SW 1271 (cell line): ENCODE data around the gene PATE1.
A peak's percentile ranks its signal among the peaks of the same experiment; 100 is the strongest.
"Not testable (repeated sequence)": the region's sequence is repeated elsewhere in the genome, so short reads cannot be mapped to it uniquely, and the experiment has no call there.

ENCODE experiments used
- DNase-seq, 2 experiments: peaks; one replicate each; lab custom pipeline; 2025; lab: John Stamatoyannopoulos, UW

Gene PATE1

DNA sequence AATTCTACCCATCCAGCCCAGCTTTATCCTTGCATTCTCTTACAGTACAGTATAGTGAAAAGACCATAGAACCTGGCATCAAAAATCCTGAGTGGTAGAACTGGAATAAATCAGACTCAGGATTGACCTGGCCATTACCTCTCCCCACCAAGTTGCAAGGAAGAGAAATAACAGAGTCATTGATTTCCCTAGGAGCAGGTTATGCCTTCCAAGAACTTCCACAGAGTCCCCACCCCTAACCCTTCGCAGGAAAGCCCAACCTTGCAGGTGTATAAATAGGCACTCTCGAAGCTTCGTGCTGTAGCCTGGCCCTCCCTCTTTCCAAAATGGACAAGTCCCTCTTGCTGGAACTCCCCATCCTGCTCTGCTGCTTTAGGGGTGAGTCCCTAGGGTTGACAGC is at the start of gene PATE1:
TSS of gene PATE1 (plus strand) at position 301 of the 400 bp plus-strand sequence. CDS start at position 327, 26 bp downstream.
- DNase-seq = no peak

GRCh38 chr11:125701018-125701610 is 45.0 kb upstream of the PATE1 start:
- no peak for DNase-seq

GRCh38 chr11:125701858-125702621 is 44.0 kb upstream of the PATE1 start:
- no peak for DNase-seq

GRCh38 chr11:125704686-125705085 is 41.4 kb upstream of the PATE1 start:
- DNase-seq = not testable (repeated sequence)

DNA sequence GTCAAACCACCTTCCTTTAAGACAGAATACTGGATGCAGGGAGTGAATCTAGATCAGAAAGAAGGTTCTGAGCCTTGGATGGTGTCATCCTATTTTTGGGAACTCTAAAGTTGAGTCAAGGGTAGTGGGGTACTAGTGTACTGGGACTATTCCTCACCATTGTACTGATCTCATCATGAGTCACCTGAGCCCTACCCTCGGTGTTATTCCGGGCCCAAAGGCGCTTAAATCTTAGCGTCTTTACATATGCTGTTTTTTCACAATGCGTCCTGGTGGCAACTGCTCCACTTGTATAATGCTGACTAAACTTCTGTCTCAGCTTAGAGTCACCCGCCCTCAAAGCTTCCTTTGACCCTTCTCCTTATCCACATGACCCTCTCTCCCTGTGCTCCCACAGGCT is 25.3 kb upstream of the PATE1 start:
- DNase-seq = no peak

- DNase-seq = peak in 1 of 2 experiments; percentile 3
Observed at GRCh38 chr11:125724125-125724524, 22.0 kb upstream of the PATE1 start.

DNA sequence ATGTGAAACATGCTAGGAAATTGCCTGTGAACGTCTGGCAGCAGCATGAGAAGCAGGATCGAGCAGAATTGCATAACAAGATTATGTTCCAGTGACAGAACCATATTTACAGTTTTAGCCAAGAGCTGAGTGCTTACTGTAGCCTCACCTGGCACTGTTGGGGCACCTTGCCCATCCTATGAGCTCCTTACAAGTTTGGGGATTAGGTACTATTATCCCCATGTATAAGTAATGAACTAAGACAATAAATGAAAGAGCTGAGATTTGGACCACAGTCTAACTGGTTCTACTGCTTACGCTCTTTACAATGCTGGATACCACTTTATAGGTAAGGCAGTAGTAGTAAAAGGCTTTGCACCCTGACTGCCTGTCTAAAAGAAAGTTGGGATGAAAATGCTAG is 17.1 kb upstream of the PATE1 start:
- DNase-seq = no peak

DNA sequence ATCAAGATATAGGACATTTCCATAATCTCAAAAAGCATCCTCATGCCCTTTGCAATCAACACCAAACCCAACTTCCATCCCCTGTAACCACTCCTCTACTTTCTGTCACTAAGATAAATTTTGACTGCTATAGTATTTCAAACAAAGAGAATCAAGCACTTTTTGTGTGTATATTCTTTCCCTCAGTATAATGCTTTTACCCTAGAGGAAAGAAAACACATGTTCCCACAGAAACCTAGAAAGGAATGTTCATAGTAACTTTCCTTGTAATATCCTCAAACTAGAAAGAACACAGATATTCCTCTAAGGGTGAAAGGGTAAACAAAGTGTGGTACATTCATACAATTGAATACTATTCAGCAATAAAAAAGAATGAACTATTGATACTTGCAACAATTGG is 5.5 kb upstream of the PATE1 start:
- no peak for DNase-seq

- DNase-seq = no peak
Observed at GRCh38 chr11:125743681-125744080, 2.4 kb upstream of the PATE1 start.

DNA sequence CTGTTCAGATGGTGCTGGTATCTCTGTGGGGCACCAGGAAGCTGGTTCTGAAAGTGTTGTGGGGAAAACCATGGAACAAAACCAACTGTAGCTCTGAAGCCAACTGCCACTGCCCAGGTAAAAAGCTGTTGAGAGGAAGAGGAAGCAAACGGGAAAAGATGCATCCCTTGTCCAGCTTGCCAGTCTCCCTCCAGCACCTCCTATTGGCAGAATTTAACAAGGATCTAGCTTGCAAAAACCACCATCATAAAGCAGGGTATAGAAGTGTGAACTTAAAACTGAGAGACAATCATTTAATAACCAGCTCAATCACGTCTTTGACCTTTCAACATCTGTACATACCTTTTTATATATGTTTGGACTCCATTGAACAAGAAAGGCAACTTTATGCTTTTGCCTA is 4.5 kb downstream of the PATE1 start:
- no peak for DNase-seq

GRCh38 chr11:125756050-125756449 is 10.0 kb downstream of the PATE1 start:
- DNase-seq = no peak

- no peak for DNase-seq
Observed at GRCh38 chr11:125762445-125762844, 16.4 kb downstream of the PATE1 start.

DNA sequence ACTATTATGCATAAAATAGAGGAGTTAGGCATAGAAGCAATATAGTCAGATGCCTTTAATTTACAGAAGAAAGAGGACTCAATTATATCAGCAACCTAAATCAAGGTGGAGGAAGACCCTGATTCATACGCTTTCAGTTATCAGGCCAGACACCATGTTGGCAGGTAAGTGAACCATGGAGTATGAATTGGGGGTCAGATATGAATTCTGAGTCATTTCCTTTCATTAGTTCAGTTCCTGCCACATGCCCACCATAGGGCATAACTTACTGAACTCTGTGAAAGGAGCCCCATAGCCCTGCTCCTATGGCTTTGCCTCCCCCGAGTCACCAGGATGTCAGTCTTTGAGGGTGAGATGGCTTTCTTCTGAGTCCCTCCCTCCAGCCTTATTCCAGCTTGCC is 17.4 kb downstream of the PATE1 start:
- no peak for DNase-seq

DNA sequence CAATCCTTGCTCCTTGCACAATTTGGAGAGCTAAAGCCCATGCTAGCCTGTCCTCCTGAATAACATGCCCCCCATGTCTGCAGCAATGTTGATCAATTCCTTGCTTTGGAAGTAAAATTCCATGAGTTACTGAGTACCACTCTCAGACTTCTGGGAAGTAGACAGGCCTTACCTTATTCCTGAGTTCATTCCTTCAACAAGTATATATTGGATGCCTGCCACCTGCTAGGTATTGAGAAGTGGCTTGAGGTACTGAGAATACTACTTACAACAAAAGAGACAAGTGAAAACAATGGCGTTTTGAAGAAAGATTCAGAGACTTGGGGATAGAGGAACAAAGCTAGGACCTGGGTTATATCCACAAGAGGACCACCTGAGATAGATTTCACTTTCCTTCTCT is 20.2 kb downstream of the PATE1 start:
- DNase-seq = no peak

DNA sequence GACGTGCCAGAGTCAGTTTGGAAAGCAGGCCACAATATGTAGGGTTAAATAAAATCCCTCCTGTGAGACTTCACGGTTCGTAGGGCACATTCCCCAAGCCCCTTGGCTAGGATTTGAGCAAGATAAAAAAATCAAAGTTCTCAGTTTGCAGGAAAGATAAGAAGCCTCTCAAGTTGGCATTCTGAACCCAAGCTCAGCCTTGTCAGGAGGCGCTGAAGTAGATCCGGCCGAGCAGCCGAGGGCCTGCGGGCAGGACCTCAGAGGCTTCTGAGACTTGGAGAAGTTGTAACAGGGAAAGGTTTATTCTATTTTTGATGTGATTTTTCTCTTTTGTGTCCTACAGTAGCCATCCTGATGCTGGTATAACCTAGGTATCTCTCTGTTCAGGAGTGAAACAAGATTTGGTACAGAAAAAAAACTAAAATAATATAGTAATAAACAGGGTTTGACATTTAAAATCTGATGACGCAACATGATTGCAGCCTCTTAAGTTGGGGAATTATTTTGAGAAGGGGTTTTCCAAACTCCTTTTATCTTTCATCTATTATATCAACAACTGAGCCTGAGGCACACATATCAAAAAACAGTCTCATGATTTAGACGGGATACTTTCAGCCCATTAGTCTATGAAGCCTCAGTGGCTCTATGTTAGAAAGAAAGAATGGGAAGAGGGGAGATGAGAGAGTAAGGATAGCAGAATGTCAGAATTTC is 22.4 kb downstream of the PATE1 start:
- DNase-seq = no peak

DNA sequence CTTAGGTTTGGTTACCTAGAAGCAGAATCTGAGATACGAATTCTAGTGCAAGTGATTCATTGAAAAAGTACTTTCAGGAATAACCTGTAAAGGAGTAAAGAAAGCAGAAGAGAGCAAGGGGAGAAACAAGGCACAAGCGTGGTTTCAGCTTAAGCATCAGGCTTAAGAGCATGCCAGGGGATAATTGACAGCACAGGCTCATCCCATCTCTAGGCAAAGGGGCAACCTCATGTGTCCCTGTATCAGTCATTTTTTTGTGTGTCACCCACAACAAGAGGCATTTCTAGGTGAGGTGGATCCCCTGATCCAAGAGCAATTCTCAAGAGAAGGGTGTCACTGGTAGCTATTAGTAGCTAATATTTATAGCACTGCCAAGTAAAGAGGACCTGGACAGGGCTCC is 24.5 kb downstream of the PATE1 start:
- DNase-seq = no peak

GRCh38 chr11:125772834-125773505 is 26.9 kb downstream of the PATE1 start:
- DNase-seq = no peak

GRCh38 chr11:125773516-125773915 is 27.4 kb downstream of the PATE1 start:
- DNase-seq = no peak

DNA sequence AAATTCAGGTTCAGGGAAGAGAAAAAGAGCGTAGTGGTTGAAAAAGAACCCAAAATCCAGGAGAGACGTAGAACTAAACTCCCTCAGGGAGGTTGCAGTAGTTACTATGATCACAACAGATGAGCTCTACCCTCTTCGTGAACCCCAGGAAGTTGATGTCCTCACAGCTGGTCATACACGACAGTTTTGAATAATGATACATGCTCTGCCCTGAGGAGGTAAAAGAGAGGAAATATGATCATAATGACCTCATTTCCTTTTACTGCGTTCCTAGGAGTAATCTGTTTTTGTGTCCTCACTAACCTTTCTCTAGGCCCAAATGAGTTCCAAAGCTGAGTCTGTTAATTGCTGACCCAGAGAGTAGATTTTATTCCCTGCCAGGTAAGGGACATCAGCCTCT is 31.2 kb downstream of the PATE1 start:
- peak in 1 of 2 experiments; percentile 18 for DNase-seq

GRCh38 chr11:125778728-125779127 is 32.6 kb downstream of the PATE1 start, which contains the start of gene PATE2:
TSS of gene PATE2 (minus strand) at chr11:125778828. CDS start at chr11:125778773, 55 bp downstream.
- no peak for DNase-seq

DNA sequence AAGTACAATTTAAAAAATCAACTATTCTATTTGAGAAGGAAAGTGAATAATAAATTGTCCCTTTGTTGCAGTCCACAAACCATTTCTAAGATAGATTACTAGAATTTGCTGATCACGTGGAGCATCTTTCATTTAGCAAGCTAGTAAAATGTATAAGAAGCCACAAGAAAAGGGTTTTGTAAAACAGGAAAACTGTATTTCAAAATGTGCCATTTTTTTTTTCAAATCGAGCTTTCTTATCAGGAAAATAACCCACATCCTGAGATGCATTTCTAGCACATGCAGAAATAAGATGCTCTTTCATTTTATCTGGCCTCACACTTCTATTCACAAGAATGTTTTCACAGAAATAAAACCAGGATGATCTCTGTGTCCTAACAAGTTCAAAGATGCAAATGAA is 38.6 kb downstream of the PATE1 start:
- DNase-seq = no peak

GRCh38 chr11:125787827-125788226 is 41.7 kb downstream of the PATE1 start, which contains the start of gene PATE3:
TSS of gene PATE3 (plus strand) at chr11:125788127. CDS start at chr11:125788152, 25 bp downstream.
- no peak for DNase-seq
